SK-N-MC (cell line): ENCODE data around the gene COQ8B.

ENCODE experiments used
- EZH2 ChIP-seq: fragments of 200-600 bp; sonication (generic); IDR thresholded peaks from one replicate; pipeline ENCODE4 v1.6.1; 2017; ENCODE audit warnings: antibody characterized with exemption
- FOXP2 ChIP-seq: optimal IDR thresholded peaks from 2 replicates; pipeline ENCODE3; 2011; ENCODE audit warnings: mild to moderate bottlenecking, moderate library complexity; ENCODE audit not compliant: insufficient read depth; ENCODE audit errors: extremely low read length, control extremely low read depth
- POLR2AphosphoS5 ChIP-seq: IDR thresholded peaks from 2 replicates; pipeline ENCODE4 v1.6.1; 2012; ENCODE audit warnings: mild to moderate bottlenecking, low read depth, low read length, borderline replicate concordance

DNA sequence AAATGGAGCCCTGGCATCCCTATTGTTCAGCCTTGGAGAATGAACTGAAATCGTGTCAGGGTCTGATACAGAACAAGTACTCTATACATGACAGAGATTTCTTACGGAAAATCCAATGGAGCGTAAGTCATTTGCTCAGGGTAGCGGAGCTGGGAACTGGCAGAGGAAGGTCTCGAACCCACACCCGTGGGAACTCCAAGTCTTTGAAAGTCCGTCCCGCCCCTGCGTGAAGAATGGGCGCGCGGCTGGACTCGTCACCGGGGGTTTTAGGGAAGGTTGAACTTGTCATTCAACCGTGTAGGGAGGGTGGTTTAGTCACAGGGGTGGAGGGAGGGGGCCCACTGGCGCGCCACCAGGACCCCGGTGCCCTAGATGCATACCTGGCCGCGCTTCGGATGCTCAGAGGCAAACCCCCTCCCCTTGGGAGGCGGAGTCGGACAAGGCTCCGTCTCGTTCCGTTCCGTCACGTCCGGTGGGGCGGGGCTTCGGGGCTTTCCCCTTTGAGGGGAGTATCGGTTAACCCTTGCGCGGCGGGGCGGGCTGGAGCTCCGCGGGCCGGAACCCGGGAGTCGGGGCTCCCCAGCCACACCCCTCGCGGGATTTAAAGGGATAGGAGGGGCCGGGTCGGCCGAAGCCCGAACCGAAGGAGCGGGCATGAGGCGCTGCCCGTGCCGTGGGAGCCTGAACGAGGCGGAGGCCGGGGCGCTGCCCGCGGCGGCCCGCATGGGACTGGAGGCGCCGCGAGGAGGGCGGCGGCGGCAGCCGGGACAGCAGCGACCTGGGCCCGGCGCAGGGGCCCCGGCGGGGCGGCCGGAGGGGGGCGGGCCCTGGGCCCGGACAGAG is at the start of gene COQ8B, which contains the start of gene ITPKC:
- TF ChIP-seq POLR2AphosphoS5 (peak; percentile 76; the same call in 1 of the 2 replicates), EZH2 (no peak), FOXP2 (no peak)
